Chondrocyte (in vitro differentiated cells): ENCODE data around the gene SCN8A. TPM values are rescaled to one million over a fixed set of nuclear protein-coding genes. Genes with fewer than 3 reads are reported as not detected.

Source experiments
- DNase-seq: peaks from one replicate; pipeline ENCODE4 v3.0.0; 2021; ENCODE audit warnings: mixed read lengths, low spot score
- H3K27ac Mint-ChIP-seq: one replicate; pipeline ENCODE4 v1.8.0; 2021; ENCODE audit warnings: mild to moderate bottlenecking, moderate library complexity, mixed read lengths; ENCODE audit not compliant: unreplicated experiment
- H3K27me3 Mint-ChIP-seq: 2 replicates; pipeline ENCODE4 v1.8.0; 2021; ENCODE audit warnings: low read depth, mixed read lengths
- H3K36me3 Mint-ChIP-seq: 2 replicates; pipeline ENCODE4 v1.8.0; 2021; ENCODE audit warnings: low read depth, mixed read lengths
- H3K4me1 Mint-ChIP-seq: 2 replicates; pipeline ENCODE4 v1.8.0; 2021; ENCODE audit warnings: low read depth, mild to moderate bottlenecking, mixed read lengths
- H3K4me3 Mint-ChIP-seq: one replicate; pipeline ENCODE4 v1.8.0; 2021; ENCODE audit warnings: mild to moderate bottlenecking, moderate library complexity, mixed read lengths; ENCODE audit not compliant: unreplicated experiment
- H3K9me3 Mint-ChIP-seq: 2 replicates; pipeline ENCODE4 v1.8.0; 2021; ENCODE audit warnings: low read depth, mixed read lengths
- CTCF ChIP-seq: fragments of 200-600 bp; sonication (generic); IDR thresholded peaks from 2 replicates; pipeline ENCODE4 v1.5.0; 2021; ENCODE audit warnings: antibody characterized with exemption, mild to moderate bottlenecking, moderate library complexity
- total RNA-seq: library from RNA; stranded (reverse); gene quantifications from 3 replicates; pipeline ENCODE4 v1.2.1, GENCODE V29; 2021

The SCN8A gene
- total RNA-seq, 1 donor from 2014 or later = 4.4 TPM

DNA sequence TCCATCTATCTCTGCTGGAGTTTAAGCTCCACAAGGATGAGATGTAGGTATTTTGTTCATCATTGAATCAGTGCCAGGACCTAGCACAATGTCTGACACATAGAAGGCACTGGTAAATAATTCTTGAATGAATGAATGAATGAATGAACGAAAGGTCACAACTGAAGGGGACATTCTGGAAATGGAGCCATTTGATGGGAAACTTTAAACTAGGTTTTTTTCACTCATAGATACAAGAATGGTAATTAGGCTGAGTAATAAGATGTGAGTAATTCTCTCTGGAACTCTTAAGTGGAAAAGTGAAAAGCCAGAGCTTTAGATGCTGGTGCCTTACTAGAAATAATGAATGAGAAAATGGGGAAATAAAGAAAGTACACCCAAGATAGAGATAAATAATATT lies 44.3 kb downstream of the SCN8A start:
- Mint-ChIP-seq H3K4me1 (peaks cover 34% of the 10 kb centered on the region), H3K27ac (no peak overlapping the region), H3K36me3 (peaks cover 6% of the 10 kb centered on the region), H3K4me3 (no peak overlapping the region), H3K9me3 (peaks cover 15% of the 10 kb centered on the region), H3K27me3 (no peaks in the 10 kb centered on the region)
- DNase-seq = no peak
- TF ChIP-seq CTCF = no peak

DNA sequence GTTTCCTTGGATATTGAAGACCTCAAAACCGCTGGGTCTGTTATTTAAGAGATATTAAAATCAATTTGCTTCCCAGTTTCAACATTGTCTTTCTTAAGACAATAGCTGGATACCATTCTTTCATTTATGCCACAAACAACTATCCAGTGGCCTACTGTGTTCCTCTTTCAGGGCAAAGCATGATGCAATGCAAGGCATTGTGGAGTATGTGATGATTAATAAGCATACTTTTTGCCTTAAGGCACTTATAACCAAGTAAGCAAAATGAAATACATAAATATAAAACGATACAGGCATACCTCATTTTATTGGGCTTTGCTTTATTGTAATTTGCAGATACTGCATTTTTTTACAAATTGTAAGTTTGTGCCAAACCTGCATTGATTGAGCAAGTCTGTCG lies 45.5 kb downstream of the SCN8A start:
- DNase-seq = no peak
- Mint-ChIP-seq H3K9me3 (peaks cover 15% of the 10 kb centered on the region), H3K36me3 (peaks cover 6% of the 10 kb centered on the region), H3K27me3 (no peaks in the 10 kb centered on the region), H3K4me1 (peaks cover 31% of the 10 kb centered on the region), H3K27ac (no peak overlapping the region), H3K4me3 (no peak overlapping the region)
- TF ChIP-seq CTCF = no peak

- Mint-ChIP-seq H3K4me3 (no peak overlapping the region), H3K36me3 (peaks cover 6% of the 10 kb centered on the region), H3K27me3 (no peaks in the 10 kb centered on the region), H3K27ac (no peak overlapping the region), H3K4me1 (peaks cover 27% of the 10 kb centered on the region), H3K9me3 (peaks cover 15% of the 10 kb centered on the region)
- TF ChIP-seq CTCF = no peak
- no peak for DNase-seq
These were observed 46.0 kb downstream of the SCN8A start for GRCh38 chr12:51636986-51637385.

DNA sequence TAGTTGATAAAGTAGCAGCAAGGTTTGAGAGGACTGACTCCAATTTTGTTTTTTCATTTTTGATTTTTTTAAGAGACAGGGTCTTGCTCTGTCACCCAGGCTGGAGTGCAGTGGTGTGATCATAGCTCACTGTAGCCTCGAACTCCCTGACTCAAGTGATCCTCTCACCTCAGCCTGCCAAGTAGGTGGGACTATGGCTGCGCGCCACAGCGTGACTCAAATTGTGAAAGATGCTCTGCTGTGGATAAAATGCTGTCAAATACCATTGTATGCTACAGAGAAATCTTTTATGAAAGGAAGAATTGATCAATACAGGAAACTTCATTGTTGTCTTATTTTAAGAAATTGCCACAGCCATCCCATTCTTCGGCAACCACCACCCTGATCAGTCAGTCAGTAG lies 48.3 kb downstream of the SCN8A start:
- no peak overlapping the region for H3K4me3 Mint-ChIP-seq
- TF ChIP-seq CTCF = no peak
- no peaks in the 10 kb centered on the region for H3K27me3 Mint-ChIP-seq
- H3K36me3 Mint-ChIP-seq = peaks cover 6% of the 10 kb centered on the region
- H3K9me3 Mint-ChIP-seq = peaks cover 15% of the 10 kb centered on the region
- DNase-seq = no peak
- peaks cover 14% of the 10 kb centered on the region for H3K4me1 Mint-ChIP-seq
- H3K27ac Mint-ChIP-seq = no peak overlapping the region

DNA sequence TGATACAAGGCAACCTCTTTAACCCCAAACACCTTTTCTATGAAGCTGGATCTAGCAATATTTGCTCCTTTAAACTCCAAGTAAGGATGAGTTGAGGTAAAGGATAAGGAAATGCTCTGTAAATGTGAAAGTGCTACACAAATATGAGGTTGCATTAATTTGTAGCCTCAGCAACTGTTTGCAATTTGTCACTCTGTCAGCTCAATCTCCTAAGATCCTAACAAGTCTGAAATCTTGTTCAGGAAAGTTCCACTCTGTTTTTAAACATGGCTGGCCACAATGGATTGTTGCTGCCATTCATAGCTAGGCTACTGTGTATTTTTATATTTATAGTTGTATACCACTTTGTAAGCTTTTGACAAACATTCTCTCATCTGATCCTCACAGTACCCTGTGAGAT lies 51.3 kb downstream of the SCN8A start:
- no peaks in the 10 kb centered on the region for H3K27me3 Mint-ChIP-seq
- H3K36me3 Mint-ChIP-seq = peaks cover 8% of the 10 kb centered on the region
- no peak overlapping the region for H3K4me3 Mint-ChIP-seq
- H3K27ac Mint-ChIP-seq = no peak overlapping the region
- TF ChIP-seq CTCF = no peak
- peaks cover 9% of the 10 kb centered on the region for H3K9me3 Mint-ChIP-seq
- peaks cover 3% of the 10 kb centered on the region for H3K4me1 Mint-ChIP-seq
- DNase-seq = no peak
